Activated naive CD4-positive, alpha-beta T cell treated with Interleukin-2 at 50 U/mL for 16 hours (primary cell): ENCODE data around the gene GXYLT2.

Experiments used
- DNase-seq: peaks from one replicate; pipeline ENCODE4 v3.0.0-alpha.2; 2020

Gene GXYLT2

GRCh38 chr3:73021301-73021835 is 133.5 kb downstream of the GXYLT2 start:
- DNase-seq = no peak

GRCh38 chr3:73024836-73025235 is 137.0 kb downstream of the GXYLT2 start:
- no peak for DNase-seq

DNA sequence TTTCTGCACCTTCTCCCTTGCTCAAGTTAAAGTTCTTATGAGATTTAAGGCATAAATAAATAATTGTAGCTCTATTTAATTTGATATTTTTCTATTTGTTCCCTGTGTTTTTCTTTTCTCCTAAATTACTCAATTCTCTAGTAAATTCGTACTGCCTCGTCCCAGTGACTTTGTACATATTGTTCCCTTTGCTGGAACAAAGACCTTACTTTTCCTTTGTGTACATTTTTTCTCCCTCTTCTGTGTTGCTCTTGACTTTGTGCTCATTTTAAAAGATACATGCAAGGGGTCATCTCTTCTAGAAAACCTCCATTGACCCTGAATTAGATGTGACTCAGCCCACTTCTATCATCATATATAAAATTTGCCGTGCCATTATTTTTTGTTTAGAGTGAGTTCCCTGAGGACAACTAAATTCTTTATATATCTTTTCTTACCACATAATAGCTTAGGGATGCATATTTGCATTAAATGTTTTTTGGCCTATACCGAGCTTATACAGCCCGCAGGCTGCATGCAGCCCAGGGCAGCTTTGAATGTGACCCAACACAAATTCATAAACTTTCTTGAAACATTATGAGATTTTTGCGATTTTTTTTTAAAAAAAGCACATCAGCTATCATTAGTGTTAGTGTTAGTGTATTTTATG is 138.4 kb downstream of the GXYLT2 start:
- no peak for DNase-seq
